Measurements from ENCODE around the gene KAT5.
"Not testable (repeated sequence)": the region's sequence is repeated elsewhere in the genome, so short reads cannot be mapped to it uniquely, and the experiment has no call there.

The KAT5 gene

DNA sequence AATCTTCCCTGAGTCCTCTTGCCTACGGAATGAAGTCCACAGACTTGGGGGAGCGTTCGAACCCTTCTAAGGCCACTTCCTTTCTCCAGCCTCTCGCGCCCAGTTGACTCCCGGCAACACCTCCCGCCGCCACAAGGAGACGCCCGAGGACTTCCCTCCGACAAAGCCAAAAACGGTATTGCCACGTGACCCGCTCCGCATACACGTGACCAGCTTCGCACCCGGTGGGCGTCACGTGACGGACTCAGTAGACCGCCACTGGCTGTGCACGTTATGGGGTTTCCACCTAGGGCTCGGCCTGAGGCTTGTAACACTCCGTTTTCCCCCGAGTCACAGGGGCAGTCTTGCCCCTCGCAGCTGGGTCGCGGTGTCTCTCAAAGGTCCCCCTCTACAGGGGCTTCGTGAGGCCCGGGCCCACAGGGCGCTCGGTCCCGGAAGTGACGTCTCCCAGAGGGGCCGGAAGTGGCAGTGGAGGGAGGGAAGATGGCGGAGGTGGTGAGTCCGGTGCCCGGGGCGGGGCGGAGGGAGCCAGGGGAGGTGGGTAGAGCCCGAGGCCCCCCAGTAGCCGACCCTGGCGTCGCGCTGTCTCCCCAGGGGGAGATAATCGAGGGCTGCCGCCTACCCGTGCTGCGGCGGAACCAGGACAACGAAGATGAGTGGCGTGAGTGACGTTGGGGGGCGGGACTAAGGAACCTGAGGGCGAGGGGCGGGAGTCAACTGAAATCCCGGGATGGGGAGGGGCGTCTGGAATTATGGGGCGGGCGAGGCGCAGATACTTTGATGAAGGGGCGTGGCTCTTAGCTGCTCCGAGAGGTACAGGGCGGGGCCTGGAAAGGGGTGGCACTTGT is at the start of gene KAT5:
Gene KAT5, plus strand, starts transcription at position 468 of the 848 bp plus-strand sequence. Its CDS starts 16 bp downstream, at position 484.
- peak; percentile 97 to 98 (median 97) for DNase-seq (ENCODE audit: low read depth in 3 of 3)

- DNase-seq (ENCODE audit: low read depth in 3 of 3), result peak; percentile 75 to 86 (median 85)
Observed at GRCh38 chr11:65662799-65663638, 49.0 kb upstream of the KAT5 start, which contains the start of gene RELA. RELA (minus strand) TSS chr11:65662916; CDS start chr11:65662832, 84 bp downstream.

- DNase-seq (ENCODE audit: low read depth in 3 of 3), result no peak
Observed at GRCh38 chr11:65663639-65664200, 48.3 kb upstream of the KAT5 start.

GRCh38 chr11:65672180-65672860 is 39.7 kb upstream of the KAT5 start:
- DNase-seq (ENCODE audit: low read depth in 3 of 3), result no peak

GRCh38 chr11:65672982-65673381 is 39.1 kb upstream of the KAT5 start:
- DNase-seq (ENCODE audit: low read depth in 3 of 3), result no peak

DNA sequence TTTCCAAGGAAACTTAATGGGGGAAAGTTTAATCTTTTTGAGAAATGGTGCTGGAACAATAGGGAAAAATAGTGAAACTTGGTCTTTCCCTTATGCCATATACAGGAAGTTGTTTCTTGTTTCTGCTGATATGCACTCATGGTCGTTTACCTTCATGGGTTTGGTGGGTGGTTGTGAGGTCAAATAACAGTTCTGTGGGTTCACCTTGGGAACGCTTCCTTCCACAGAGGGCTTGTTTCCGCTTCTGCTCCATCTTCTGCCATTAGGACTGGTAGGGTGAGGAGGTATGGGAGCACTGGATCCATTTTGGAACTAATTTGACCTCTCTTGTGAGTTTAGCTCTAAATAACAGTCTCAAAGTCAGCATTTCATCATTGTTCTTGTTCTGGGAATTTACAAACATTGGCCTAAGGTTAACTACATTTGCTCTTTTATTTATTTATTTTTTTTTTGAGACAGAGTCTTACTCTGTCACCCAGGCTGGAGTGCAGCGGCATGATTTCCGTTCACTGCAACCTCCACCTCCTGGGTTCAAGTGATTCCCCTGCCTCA is 31.8 kb upstream of the KAT5 start:
- DNase-seq (ENCODE audit: low read depth in 3 of 3), result no peak

GRCh38 chr11:65683480-65683879 is 28.6 kb upstream of the KAT5 start:
- not testable (repeated sequence) for DNase-seq (ENCODE audit: low read depth in 3 of 3)

DNA sequence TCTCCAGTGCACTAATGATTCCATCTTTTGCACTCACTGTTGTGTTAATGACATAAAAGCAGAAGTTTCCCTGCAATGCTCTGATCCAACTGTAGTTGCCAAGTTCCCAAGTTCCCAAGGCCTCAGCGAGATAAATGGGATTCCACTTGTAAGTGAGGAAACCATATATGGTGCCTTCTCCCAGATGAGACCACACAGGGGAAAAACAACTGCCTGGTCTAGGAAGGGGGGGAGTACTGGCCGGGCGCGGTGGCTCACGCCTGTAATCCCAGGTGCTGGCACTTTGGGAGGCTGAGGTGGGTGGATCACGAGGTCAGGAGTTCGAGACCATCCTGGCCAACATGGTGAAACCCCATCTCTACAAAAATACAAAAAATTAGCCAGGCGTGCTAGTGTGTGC is 26.1 kb upstream of the KAT5 start:
- DNase-seq (ENCODE audit: low read depth in 3 of 3), result no peak

DNA sequence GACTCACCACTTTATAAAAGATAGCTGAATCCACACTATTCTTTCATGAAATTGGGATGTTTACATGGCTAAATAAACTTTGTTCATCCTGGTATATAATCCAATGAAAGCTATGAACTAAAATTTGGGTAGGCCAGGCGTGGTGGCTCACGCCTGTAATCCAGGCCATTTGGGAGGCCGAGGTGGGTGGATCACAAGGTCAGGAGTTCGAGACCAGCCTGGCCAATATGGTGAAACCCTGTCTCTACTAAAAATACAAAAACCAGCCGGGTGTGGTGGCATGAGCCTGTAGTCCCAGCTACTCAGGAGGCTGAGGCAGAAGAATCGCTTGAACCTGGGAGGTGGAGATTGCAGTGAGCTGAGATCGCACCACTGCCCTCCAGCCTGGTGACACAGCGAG is 20.2 kb upstream of the KAT5 start:
- not testable (repeated sequence) for DNase-seq (ENCODE audit: low read depth in 3 of 3)

DNA sequence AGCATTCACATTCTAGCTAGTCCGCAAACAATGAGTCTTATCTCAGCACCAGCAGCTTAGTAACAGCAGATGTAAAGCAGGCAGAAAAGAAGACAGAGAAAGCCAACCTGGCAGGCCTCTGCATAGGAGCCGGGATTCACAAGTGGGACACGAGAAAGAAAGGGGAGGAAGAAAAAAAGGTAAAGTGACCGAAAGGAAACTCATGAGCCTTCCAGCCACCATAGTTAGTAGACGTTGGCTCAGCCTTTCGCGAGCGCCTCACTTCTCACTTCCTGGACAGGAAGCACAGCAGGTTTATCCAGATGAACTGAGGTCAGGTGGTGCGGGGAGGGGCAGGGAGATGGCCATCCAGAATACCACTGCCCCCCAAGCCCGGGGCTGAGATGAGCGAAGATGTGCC is 19.7 kb upstream of the KAT5 start:
- no peak for DNase-seq (ENCODE audit: low read depth in 3 of 3)

DNA sequence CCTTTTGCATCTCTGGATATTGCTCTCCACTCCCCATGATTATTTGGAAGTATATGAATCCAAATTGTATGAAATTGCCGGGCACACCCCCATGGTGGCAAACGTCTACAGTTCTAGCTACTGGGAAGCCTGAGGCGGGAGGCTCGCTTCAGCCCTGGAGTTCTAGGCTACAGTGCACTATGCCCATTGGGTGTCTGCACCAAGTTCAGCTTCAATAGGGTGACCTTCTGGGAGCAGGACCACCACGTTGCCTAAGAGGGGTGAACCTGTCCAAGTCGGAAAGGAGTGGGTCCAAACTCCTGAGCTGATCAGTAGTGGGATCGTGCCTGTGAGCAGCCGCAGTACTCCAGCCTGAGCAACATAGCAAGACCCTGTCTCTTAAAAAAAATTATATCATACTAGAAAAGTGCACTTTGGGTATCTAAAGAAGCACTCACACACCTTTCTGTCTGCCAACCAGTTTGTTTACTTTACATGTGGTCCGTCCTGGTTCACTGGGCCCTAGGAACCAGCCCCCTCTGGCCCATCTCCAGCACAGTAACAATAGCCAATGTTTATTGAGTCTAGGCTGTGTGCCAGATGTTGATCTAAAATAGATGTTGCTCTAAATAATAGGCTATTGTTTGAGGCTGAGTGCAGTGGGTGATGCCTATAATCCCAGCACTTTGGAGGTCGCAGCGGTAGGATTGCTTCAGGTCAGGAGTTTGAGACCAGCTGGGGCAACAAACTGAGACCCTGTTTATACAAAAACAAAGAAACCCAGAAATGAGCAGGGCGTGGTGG is 16.4 kb upstream of the KAT5 start:
- DNase-seq (ENCODE audit: low read depth in 3 of 3), result no peak

DNA sequence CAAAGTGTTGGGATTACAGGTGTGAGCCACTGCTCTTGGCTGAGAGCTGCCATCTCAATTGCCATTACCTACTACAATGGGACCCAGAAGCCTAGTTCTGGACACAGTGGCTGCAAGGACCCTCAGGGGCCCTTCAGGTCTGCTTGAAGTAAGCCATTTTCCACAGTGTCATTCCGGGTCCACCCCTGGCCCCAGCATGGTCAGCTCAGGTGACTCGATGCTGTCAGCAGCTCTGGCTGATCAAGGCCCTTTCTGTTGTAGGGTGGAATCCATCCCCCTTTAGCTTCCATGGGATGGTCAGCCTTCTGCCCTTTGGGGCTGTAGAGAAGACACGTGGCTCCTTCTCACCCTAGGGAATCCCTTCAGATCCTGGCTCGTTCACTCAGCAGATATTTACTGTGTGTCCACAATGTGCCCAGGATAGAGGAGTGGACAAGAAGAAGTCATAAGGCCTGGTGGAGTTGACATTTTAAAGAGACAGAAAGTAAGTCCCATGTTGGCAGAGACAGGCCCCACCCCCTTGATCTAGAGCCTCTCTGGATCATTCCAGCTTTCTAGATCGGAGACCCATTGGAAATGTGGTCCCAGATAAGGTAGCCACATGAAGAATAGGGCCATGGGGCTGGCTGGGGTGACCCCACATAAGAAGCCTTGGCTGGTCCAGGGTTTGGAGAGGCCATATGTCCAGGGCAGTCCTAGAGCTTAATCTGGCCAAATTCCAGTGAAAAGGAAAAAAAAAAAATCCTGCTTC is 15.1 kb upstream of the KAT5 start:
- DNase-seq (ENCODE audit: low read depth in 3 of 3), result no peak

DNA sequence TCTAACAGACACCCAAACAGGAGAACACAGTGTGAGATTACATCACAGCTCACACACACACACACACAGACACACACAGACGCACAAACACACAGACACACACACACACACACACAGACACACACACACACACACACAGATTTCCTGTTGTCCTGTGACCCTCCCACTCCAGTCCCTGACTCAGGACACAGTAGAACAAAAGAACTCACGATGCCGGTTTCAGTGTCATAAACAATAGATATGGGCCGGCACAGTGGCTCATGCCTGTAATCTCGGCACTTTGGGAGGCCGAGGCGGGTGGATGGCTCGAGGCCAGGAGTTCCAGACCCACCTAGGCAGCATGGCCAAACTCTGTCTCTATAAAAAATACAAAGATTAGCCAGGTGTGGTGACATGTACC is 13.8 kb upstream of the KAT5 start:
- DNase-seq (ENCODE audit: low read depth in 3 of 3), result no peak

DNA sequence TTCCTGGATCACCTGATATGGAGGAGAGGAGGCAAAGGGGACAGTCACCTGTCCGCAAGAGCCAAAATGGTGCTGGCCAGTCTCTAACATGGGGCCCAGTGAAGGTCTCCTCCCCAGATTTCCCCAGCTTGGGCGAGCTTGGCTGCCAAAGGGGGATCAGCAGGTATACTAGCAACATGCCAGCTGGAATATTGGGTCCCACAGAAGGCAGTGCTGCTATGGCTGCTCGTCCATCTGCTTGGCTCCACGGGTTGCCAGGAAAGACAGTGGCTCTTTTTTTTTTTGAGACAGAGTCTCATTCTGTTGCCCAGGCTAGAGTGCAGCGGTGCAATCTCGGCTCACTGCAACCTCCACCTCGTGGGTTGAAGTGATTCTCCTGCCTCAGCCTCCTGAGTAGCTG is 12.7 kb upstream of the KAT5 start:
- no peak for DNase-seq (ENCODE audit: low read depth in 3 of 3)

GRCh38 chr11:65700399-65700798 is 11.7 kb upstream of the KAT5 start:
- no peak for DNase-seq (ENCODE audit: low read depth in 3 of 3)

DNA sequence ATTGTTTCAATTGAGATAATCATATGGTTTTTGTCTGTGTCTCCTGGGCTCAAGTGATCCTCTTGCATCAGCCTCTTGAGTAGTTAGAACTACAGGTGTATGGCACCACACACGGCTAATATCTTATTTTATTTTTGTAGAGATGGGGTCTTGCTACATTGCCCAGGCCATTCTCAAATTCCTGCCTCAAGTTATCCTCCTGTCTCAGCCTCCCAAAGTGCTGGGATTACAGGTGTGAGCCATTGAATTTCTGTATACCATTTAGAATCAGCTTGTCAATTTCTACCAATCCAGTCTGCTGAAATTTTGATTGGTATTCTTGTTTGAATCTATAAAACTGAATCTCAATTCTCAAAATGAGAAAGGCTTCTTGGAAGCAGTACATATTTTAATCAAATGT is 10.4 kb upstream of the KAT5 start:
- DNase-seq (ENCODE audit: low read depth in 3 of 3), result no peak

GRCh38 chr11:65703846-65704245 is 8.2 kb upstream of the KAT5 start:
- DNase-seq (ENCODE audit: low read depth in 3 of 3), result no peak

GRCh38 chr11:65706303-65706763 is 5.7 kb upstream of the KAT5 start:
- DNase-seq (ENCODE audit: low read depth in 3 of 3), result peak; percentile 58 to 72 (median 61)

- DNase-seq (ENCODE audit: low read depth in 3 of 3), result not testable (repeated sequence)
Observed at GRCh38 chr11:65707002-65707401, 5.0 kb upstream of the KAT5 start.

- no peak for DNase-seq (ENCODE audit: low read depth in 3 of 3)
Observed at GRCh38 chr11:65708451-65708850, 3.6 kb upstream of the KAT5 start.
